Panc1 (cell line): Measurements from ENCODE around the gene RRP12. TPM values are rescaled to one million over a fixed set of nuclear protein-coding genes. Genes with fewer than 3 reads are reported as not detected.

Experiments used
- ATAC-seq: fragments of 200-7000 bp; cut with Tn5 transposase; 2 replicates; pipeline ENCODE4 v1.9.1; 2020; ENCODE audit warnings: mild to moderate bottlenecking, moderate library complexity
- BruUV-seq: library from RNA; stranded (reverse); fragments of 400-500 nt; replicated peaks from 2 replicates; lab custom pipeline; 2021; lab: Mats Ljungman, UMichigan
- CTCF ChIA-PET: fragments of 300-600 bp; sonication (Branson Sonifier 250); formaldehyde crosslinking; loops from one replicate; lab custom pipeline; 2022; ENCODE audit warnings: antibody characterized with exemption; lab: Charles Lee
- POLR2A ChIA-PET: fragments of 300-600 bp; sonication (Branson Sonifier 250); formaldehyde crosslinking; loops from one replicate; lab custom pipeline; 2022; ENCODE audit warnings: antibody characterized with exemption; lab: Charles Lee
- DNase-seq: peaks from one replicate; pipeline ENCODE4 v3.0.0-alpha.2; 2010; ENCODE audit warnings: low read depth, low spot score
- H3K27ac ChIP-seq: 2 replicates; pipeline ENCODE4 v1.5.1; 2011; ENCODE audit warnings: mild to moderate bottlenecking, low read length, inconsistent platforms
- H3K27me3 ChIP-seq: fragments of 200-500 bp; sonication (Bioruptor generic); 2 replicates; pipeline ENCODE4 v1.6.0; 2014; ENCODE audit warnings: low read length, inconsistent platforms; ENCODE audit not compliant: control insufficient read depth, insufficient read depth
- H3K36me3 ChIP-seq: fragments of 200-500 bp; sonication (Bioruptor generic); 2 replicates; pipeline ENCODE4 v1.5.1; 2014; ENCODE audit warnings: inconsistent platforms, mild to moderate bottlenecking, low read length, moderate library complexity; ENCODE audit not compliant: control insufficient read depth, insufficient read depth
- H3K4me1 ChIP-seq: 2 replicates; pipeline ENCODE4 v1.5.1; 2011; ENCODE audit warnings: inconsistent platforms, mild to moderate bottlenecking, low read length, moderate library complexity; ENCODE audit not compliant: control insufficient read depth, insufficient read depth
- H3K4me3 ChIP-seq, 2 experiments: 2 replicates each; pipeline ENCODE4 v1.5.1; 2011 to 2012; ENCODE audit warnings: low read depth in 2 of 2, low read length in 2 of 2, mild to moderate bottlenecking in 2 of 2, inconsistent platforms in 1 of 2, moderate library complexity in 1 of 2
- H3K9me3 ChIP-seq: fragments of 200-500 bp; sonication (Bioruptor generic); 2 replicates; pipeline ENCODE4 v1.5.1; 2014; ENCODE audit warnings: low read depth, mild to moderate bottlenecking, inconsistent platforms, low read length, moderate library complexity; ENCODE audit not compliant: control insufficient read depth, insufficient read depth
- CTCF ChIP-seq: fragments of 450-650 bp; IDR thresholded peaks from 2 replicates; pipeline ENCODE4 v1.5.1; 2017; ENCODE audit warnings: mild to moderate bottlenecking
- POLR2AphosphoS5 ChIP-seq: IDR thresholded peaks from 2 replicates; pipeline ENCODE4 v1.6.1; 2012; ENCODE audit warnings: mild to moderate bottlenecking, low read depth, low read length, moderate library complexity
- REST ChIP-seq, 2 experiments: IDR thresholded peaks; 2 replicates each; pipeline ENCODE4 v1.6.1; 2011 to 2012; ENCODE audit warnings: low read depth in 2 of 2, control low read depth in 1 of 2, low read length in 1 of 2, mild to moderate bottlenecking in 1 of 2, moderate library complexity in 1 of 2; ENCODE audit not compliant: insufficient read depth in 1 of 2
- SIN3A ChIP-seq: IDR thresholded peaks from 2 replicates; pipeline ENCODE4 v1.6.1; 2012; ENCODE audit warnings: low read depth, mild to moderate bottlenecking, low read length, moderate library complexity, borderline replicate concordance; ENCODE audit not compliant: insufficient read depth
- TCF7L2 ChIP-seq: IDR thresholded peaks from 2 replicates; pipeline ENCODE4 v1.6.1; 2011; ENCODE audit warnings: mild to moderate bottlenecking, low read depth, low read length, inconsistent platforms
- in situ Hi-C: cut with HindIII; loops from 2 replicates; pipeline ENCODE4 v1.10.0; 2016; ENCODE audit warnings: low sequenced_read_pairs, low pct_unique_long_range_greater_than_20kb
- intact Hi-C: fragments of 100-400 bp; cut with micrococcal nuclease; formaldehyde crosslinking; loops from one replicate; pipeline ENCODE4 v1.10.0; 2022; ENCODE audit not compliant: unreplicated experiment
- total RNA-seq: library from RNA; stranded (reverse); gene quantifications from one replicate; pipeline ENCODE4 v1.2.1, GENCODE V29; 2021; ENCODE audit not compliant: unreplicated experiment

The RRP12 gene
- total RNA-seq, 1 experiment from 2014 or later, result 94.9 TPM

GRCh38 chr10:97362310-97363033, 38.7 kb downstream of the RRP12 start:
- intact Hi-C loops (no loop called here), in situ Hi-C loops (no loop called here)
- ChIA-PET CTCF (interaction anchor here (1.0 kb wide), 1 partner anchor 84 kb away, joined by 3 read pairs; no protein-coding TSS in a partner anchor), POLR2A (no interaction called here)
- TF ChIP-seq REST (IDR thresholded peaks at IDR 0.05; ENCODE audit: insufficient read depth in 1 of 2, low read depth in 2 of 2, low read length in 1 of 2) (no peak), POLR2AphosphoS5 (no peak), SIN3A (no peak), TCF7L2 (no peak), CTCF (no peak)
- Histone ChIP-seq H3K27me3 (no peaks in the 10 kb centered on the region), H3K9me3 (no peaks in the 10 kb centered on the region), H3K27ac (no peak overlapping the region), H3K4me1 (no peaks in the 10 kb centered on the region), H3K4me3 (no peak overlapping the region), H3K36me3 (peaks cover 13% of the 10 kb centered on the region)
- BruUV-seq, result no TSS peak
- no peak for DNase-seq
- no peak; the same call in 1 of the 2 replicates for ATAC-seq

DNA sequence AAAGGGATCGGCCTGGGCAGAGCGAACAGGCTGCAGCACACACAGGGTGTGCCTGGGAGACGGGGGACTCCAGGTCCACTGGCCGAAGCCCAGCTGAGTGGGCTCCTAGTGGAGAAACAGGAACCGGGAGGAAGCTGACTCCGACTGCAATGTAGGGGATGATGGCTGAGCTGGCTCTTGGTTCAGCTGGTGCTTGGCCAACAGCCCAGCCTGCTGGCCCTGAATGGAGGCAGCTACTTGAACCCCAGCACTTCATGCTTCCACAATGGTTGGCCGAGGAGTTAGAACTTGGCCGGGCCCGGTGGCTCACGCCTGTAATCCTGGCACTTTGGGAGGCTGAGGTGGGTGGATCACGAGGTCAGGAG, 39.6 kb downstream of the RRP12 start:
- ChIA-PET POLR2A (no interaction called here), CTCF (no interaction called here)
- DNase-seq (no peak), ATAC-seq (no peak)
- Histone ChIP-seq H3K9me3 (no peaks in the 10 kb centered on the region), H3K27me3 (no peaks in the 10 kb centered on the region), H3K4me3 (no peak overlapping the region), H3K4me1 (no peaks in the 10 kb centered on the region), H3K27ac (no peak overlapping the region), H3K36me3 (peaks cover 13% of the 10 kb centered on the region)
- intact Hi-C loops (no loop called here), in situ Hi-C loops (no loop called here)
- no TSS peak for BruUV-seq
- no peak for TF ChIP-seq POLR2AphosphoS5
- TF ChIP-seq REST (IDR thresholded peaks at IDR 0.05; ENCODE audit: insufficient read depth in 1 of 2, low read depth in 2 of 2, low read length in 1 of 2), result no peak
- TF ChIP-seq CTCF, result no peak
- no peak for TF ChIP-seq TCF7L2
- TF ChIP-seq SIN3A, result no peak
